Activated T-helper 1 cell treated with anti-CD3 and anti-CD28 coated beads, Interleukin-2, amount 50 U/mL, for 16 hours (primary cell): ENCODE measurements around the gene GNAI2.
"Not testable (repeated sequence)": the region's sequence is repeated elsewhere in the genome, so short reads cannot be mapped to it uniquely, and the experiment has no call there.

ENCODE experiments used
- DNase-seq, 2 donors: peaks; one replicate each; pipeline ENCODE4 v3.0.0-alpha.2; 2020; ENCODE audit warnings: low read depth in 1 of 2, low spot score in 1 of 2

The GNAI2 gene

DNA sequence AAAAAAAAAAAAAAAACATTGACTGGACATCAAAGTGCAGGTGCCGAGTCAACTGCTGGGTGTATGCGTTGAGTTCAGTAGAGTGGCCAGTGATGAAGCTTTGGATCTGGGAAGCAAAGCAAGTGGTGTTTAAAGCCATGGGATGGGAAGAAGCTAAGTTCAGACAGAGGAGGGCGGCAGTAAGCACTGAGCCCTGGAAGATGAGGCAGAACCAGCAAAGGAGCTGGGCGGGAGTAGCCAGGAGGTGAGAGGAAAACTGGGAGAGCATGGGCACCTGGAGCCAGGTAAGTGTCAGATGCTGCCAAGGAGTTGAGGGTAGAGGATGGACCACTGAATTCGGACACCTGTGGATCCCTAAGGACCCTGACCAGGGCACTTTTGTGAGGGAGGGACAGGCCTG is 11.4 kb upstream of the GNAI2 start:
- no peak for DNase-seq

DNA sequence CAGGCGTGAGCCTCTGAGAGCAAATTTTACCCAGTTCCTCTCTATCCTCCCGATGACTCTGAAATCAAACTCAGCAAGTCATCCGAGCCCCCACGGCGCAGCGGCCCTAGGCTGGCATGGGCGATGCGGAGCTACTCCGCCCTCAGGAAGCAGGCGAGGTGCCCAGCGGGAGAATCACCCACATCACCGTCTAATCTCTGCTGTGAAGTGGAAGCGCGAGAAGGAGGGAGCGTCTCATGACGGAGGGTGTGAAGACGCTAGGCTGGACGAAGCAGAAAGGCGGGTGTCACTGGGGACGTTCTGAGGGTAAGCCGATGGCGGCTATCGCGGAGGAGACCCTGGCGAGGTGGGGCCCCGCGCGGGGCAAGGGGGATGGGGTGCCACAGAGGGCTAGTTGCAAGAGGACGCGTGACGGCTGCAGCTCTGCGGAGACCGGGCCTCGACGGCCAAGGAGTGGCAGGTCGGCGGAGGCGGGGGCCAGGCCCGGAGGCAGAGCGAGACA is 9.1 kb upstream of the GNAI2 start:
- no peak for DNase-seq

DNA sequence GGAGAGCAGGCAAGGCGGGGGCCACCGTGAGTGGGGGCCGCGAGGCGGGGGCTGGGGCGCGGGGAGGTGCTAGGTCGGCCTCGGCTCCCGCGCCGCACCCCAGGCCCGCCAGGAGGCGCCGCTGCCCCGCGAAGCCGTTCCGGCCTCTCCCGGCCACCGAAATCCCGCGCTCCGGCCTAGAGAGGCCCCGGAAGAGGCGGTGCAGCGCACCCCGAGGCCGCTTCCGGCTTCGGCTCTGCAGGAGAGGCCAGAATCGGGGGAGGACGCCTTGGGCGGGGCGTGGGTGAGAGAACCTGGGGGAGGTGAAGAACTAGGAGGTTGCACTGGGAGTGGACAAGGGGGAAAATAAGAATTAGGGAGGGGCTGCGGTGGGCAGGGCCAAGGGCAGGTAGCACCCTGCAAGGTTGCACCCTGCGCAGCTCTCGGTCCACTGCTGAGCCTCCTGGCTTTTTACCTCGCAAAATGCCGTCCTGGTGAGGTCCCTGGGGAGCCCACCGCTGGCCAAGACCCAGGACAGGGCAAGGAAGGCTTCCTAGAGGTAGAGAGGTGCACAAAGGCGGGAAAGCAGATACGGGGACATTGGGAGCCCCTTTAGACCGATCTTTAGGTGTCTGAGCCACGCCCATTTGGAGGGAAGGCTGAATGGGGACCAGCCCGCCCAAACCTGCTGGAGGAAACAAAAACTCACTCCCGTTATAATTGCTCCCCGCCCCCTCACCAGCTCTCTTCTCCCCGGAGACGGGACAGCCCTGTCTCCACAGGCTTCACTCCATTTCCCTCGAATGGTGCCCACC is 8.4 kb upstream of the GNAI2 start:
- peak; percentile 81 to 88 for DNase-seq

DNA sequence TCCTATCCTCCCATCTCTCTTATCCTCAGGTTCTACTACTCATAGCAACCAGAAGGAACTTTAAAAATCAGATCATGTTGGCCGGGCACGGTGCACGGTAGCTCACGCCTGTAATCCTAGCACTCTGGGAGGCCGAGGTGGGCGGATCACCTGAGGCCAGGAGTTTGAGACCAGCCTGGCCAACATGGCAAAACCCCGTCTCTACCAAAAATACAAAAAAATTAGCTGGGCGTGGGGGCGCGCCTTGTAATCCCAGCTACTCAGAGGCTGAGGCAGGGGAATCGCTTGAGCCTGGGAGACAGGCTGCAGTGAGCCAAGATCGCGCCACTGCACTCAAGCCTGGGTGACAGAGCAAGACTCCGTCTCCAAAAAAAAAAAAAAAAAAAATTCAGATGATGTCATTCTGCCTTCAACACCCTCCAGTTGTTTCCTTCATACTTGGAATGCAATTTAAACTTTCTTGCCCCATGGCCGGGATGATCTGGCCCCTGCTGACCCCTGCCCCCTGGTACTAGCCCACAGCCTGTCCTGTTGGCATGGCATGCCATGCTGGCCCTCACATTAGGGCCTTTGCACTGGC is 7.7 kb upstream of the GNAI2 start:
- DNase-seq, result not testable (repeated sequence)

DNA sequence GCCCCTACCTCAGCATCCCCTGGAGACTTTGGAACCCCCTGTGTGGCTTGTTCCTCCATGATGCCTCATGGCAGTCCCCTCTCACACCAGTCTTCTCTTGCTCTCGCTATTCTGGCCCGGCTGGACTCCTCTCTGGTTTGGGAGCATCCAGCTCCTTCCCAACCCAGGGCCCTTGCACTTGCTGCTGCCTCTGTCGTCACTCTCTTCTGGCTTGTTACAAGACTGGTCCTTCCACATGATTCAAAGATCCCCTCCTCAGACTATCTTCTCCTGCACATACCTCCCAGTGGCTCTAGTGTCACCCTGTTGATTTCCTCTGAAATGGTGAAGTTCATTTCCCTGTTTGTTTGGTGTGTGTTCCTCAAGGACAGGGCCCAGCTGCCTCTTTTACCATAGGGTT is 6.5 kb upstream of the GNAI2 start:
- DNase-seq, result no peak

DNA sequence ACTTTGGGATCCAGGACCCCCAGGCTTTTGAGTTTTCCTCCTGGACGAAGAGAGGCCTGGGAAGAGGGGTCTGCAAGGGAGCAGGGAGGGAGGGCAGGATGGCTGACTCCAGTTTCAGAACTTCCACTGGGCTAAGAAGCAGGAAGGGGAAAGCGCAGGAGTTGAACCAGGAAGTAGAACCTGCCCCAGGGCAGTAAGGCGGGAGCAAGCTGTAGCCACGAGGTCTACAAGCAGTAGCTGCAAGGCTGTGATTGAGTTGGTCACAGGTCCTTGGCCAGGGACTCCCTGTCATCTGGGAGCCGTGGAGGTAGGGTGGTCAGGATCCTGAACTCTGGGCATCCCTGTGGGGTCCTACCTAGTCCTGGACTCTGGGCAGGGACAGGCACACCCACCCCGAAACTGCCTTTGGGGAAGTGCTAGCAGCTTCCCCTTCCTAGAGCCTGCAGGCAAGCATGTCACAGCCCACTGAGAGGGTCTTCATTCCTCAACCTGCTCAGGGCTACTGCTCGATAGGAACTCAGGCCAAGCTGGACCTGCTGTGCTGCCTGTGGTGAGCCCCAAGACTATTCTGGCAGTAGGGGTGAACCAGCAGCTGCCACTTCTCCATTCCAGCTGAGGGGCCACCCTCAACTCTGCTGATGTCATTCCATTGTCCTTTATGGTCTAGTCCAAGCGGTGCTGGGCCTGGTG is 5.8 kb upstream of the GNAI2 start:
- DNase-seq, result no peak

DNA sequence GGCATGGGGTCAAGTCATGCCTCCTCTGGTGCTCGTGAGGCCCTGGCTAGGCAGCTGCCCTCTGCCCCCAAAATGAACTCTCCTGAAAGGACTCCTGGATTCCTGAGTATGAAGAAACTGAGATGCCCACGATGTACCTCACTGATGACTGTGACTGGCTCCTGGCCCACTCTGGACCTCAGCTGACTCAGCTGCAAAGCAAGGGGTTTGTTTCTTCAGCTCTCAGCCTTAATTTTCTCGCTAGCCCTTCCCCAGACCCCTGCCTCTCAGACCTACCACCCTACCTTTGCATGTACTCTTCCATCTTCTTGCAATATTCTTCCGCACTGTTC is 5.2 kb upstream of the GNAI2 start:
- DNase-seq, result no peak

DNA sequence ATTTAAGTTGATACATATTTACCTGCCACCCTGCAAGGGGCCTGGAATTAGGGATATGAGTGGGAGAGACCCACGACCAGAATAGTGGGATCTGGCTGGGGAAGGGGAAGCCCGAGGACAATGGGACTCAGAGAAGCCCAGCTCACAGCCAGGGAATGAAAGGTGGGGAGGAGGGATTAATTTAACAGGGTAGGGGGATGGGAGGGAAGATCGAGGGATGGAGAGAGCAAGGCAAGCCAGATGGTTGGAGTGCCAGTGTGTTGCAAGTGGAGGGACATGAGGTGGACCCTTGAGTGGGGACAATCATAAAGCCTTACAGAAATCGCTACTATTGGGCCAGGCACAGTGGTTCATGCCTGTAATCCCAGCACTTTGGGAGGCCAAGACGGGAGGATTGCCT is 4.4 kb upstream of the GNAI2 start:
- DNase-seq, result no peak

DNA sequence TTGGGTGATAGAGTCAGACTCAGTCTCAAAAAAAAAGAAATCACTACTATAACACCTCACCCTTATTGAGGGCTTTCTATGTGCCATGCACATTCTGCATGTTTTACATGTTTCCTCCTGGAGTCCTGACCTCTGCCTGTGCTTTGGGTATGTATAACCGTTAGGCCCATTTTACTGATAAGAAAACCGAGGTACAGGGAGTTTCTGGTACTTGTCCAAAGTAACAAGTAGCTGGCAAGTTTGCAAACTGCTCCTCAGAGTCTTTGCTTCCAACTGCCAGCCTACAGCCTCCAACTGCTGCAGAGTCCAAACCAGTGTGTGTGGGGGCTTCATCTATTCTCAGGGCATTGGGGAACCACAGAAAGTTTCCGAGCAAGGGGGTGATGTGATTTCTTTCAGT is 3.7 kb upstream of the GNAI2 start:
- DNase-seq, result no peak

DNA sequence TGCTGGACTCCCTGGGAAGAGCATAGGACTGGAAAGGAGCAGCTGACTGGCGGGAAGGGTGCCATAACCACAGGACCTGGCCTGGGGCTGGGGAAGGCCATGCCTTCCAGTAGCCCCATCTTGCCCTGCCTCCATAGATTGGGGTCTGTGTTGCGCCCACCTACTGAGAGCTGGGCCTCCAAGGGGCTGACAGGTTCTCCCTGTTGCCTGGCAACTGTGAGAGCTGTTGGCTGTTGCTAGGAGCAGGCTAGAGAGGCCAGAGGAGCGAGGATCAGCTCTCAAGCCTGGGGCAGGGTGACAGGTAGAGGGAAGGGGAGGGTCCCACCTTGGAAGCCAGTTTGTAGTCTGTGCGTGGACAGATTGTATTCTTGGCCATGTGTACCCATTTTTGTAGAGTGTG is 2.8 kb upstream of the GNAI2 start:
- no peak for DNase-seq

DNA sequence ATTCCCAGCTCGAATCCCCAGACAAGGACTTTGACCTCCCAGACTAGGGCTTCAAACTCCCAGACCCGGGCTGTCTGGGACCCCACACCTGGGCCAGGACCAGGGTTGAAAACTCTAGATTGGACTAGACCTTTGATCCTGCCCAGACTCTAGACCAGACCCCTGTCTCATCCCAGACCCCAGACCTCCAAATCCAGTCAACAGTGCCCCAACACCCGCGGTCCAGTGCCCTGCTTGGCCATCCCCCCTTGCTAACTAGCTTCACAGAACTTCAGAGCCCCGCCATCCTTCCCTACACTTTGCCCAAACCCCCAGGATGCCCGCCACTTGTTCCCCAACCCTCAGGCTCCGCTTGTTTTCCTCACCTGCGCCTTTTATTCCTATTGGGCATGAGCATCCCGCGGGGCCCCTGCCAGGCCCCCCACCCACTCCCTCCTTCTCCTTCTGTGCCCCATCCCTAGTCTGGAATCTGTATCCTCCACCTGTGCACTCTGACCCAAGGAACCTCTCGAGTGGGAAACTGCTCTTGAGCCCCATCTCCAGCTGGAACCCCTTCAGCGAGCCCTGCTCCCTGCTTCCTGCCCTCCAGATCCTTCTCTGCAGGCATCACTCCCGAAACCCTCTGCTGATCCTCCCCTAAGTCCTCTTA is 604 bp downstream of the GNAI2 start:
- DNase-seq, result no peak

DNA sequence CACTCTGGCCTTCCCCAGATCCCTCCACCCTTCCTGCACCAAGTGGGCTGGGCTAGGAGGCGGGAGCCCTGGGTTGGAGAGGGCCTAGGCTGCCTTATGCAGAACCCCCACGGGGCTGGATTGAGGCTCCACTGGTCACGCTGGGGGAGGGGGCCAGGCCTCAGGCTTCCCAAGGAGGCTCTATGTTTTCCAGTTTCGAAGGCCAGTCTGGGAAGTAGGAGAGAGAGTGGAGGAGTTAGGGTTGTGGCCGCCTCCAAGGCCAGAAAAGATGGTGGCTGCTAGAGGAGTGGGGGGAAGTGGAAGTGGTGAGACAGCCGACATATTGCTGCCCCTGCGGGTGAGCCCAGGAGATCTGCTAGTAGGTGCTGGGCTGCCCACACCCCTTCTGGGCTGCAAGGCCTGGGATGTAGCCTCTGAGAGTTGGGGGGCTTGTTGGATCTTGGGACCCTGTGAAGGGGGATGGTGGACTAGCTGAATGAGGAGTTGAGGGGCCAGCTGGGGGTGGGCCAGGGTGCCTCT is 1.2 kb downstream of the GNAI2 start:
- DNase-seq, result no peak

DNA sequence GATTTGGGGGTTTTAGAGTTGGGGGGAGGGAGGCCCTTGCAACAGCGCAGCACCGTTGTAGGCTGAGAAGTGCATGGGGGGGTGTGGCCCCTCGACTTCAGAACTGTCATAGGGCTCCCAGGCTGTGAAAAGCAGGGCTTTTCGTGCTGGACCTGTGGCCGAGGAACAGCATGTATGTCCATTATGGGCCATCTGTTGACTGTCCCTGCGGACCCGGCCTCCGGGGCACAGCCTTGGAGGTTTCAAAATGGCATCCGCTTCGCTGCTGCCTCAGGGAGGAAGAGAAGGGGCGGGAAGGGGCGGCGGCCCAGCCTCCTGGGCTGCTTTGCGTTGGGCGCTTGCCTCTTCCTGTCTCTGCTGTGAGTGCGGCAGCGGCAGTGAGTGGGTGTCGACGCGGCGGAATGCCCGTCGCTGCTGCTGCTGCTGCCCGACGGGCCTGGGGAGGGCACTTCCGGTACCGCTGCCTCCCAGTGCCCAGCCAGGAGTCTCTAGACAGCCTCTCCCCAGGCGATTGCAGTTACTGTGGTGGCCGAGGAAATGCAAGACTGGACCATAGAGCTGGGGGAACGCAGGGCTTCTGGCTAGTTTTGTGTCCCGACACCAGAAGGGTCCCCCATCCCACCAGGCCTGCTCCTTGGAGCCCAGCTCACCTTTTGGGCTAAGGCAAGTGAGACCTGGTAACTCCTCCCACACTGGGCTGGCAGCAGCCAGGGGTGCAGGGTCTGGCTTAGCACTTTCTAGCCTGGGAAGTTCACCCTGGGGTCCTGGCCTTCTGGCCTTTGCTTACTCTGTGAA is 1.9 kb downstream of the GNAI2 start:
- peak; percentile 74 to 79 for DNase-seq

DNA sequence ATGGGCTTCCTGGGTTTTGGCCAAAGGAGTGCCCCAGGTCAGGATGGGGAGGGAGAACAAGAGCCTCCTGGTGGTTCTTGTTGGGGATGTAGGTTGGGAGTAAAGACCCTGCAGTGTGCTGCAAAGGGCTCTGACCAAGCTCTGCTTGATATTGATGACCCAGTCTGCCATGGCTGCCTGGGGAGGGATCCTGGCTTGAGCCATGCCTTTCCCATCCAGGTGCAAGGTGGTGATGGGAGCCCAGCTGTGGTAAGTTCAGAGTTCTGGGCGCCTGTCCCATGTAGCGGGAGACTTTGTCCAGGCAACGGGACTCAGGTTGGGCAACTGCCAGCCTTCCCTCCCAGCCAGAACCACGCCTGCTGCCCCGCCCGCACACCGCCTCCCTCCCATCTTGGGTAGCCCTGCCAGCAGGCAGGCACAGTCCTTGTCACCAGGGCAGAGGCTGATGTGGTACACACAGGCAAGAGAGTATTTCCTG is 2.6 kb downstream of the GNAI2 start:
- no peak for DNase-seq

DNA sequence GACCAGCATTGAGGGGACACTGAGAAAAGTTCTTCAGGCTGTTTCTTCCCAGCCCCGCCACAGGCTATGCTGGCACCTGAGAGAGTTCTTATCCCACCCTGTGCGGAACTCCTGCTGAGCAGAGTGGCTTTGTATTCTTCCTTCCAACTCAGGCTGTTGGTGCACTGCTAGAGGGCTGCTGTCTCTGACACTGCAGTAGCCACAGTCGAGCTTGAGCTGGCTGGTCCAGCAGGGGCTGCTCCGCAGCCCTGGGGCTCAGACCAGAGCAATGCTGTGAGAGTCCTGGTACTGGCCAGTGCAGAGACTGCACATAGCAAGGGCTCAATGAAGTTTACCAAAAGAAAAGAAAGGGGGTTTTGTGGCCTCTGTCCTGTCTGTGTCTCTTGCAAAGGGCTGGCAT is 3.6 kb downstream of the GNAI2 start:
- DNase-seq, result no peak

DNA sequence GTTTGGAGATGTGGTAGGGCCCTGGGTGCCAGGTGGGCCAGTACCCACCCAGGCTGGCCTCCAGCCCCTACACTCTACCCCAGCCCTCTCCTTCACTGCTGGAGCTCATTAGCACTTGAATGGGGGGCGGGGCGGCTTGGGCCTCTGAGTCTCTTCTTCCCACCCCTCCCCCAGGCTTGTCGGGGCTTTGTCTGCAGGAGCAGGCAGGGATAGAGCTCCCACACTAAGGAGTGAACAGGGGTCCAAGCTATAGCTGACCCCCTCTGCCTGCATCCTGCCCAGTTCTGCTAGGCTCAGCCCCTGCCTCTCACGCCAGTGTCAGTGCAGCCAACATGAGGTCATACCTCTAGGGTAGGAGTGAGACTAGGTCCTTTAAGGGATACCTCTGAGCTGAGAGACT is 5.2 kb downstream of the GNAI2 start:
- DNase-seq, result no peak

DNA sequence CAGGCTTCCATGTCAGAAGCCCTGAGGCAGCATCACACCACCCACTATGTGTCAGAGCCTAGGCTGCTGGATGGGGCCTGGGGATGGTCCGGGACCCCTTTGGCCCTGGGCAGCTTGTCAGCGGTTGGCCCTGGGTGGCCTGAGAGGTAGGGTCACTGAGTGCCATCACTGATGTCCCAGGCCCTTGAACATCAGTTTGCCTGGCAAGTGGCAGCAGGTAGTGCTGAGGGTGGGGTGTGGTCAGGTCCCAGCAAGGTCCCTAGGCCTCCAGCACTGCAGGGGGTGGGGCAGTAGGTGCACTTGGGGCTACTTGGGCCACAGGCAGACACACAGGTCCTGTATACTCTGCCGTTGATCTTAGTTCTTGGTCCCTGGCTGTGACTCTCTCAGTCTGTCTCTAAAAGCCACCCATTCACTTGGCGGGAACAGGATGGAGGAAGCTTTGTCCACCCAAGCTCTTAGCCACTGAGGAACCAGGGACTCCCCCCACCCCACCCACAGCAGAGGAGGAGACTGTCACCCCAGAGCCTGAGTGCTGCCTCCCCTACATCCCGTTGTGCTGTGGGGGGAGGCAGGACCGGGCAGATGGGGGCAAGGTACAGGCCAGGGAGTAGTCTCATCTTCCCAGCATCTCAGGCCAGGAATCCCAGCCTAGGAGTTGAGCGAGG is 5.8 kb downstream of the GNAI2 start:
- no peak for DNase-seq

DNA sequence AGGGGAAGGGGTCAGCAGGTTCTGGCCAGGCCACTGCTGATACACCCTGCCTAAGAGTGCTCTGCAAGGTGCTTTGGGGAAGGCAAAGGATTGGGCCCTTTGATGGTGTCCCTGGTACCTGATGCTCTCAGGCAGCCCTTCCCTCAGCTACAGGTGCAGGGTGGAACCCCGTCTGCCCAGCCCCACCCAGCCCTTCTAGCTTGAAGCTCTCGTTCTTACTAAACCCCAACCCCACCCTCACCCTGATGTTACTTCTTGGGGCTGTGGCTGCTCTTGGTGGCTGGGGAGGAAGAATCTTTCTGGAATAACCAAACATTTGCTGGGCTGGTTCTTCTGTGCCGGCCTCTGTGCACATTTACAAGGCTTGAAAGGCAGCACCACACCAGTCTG is 6.4 kb downstream of the GNAI2 start:
- DNase-seq, result no peak

DNA sequence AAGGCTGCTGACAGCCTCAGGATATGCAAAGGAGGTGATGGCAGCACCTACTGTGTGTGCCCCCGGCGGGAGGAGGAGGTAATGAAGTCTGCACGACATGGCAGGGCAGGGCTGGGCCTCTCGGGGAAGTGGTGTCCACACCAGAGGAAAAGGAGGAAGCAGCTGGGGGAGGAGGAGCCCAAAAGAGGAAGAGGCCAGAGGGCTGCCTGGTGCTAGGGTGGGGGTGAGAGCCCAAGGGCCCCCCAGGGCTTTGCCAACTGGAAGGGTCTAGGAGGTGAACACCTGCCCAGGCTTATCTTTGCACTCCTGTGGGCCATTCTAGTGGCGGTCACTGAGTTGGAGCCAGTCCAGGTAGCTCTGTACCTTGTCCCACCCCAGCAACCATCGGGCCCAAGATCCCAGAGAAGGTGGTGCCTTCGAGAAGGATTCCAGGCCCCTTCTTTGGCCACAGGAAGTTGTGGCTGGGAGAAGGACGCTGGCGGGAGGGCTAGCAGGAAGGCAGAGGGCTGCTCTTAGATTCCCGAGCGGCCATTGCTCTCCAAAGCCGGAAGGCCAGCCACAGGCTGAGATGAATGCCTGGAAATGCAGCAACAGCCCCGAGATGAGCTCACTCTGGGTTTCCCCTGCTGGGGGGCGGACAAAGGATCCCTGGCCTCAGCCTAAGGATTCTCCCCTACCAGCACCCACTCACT is 7.0 kb downstream of the GNAI2 start:
- peak in 1 of 2 donors; percentile 26 for DNase-seq

DNA sequence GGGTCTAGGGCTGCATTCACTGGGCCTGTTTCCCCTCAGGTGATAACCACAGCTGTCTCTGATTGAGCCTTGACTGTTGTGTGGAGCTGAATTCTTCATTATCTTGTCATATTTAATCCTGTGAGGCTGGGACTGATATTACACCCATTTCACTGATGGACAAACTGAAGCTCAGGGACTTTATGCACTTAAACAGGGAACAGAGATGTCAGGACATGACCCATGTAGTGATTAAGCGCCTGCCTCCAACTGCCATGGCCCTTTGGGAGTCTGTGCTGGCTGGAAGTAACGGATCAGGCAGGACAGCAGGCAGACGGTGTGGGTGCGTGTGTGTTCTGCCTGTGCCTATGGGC is 7.5 kb downstream of the GNAI2 start:
- no peak for DNase-seq
